H1 (cell line): ENCODE results near the gene CXCL6. TPM values are rescaled to one million over a fixed set of nuclear protein-coding genes. Genes with fewer than 3 reads are reported as not detected.

ENCODE experiments used
- BRCA1 ChIP-seq: IDR thresholded peaks from 2 replicates; pipeline ENCODE4 v1.6.1; 2012; ENCODE audit warnings: low read depth, low read length, improper control_type of control experiment
- HDAC2 ChIP-seq, 2 experiments: fragments of 300-600 bp in 1 of 2; sonication (generic) in 1 of 2; IDR thresholded peaks; 2 replicates each; pipeline ENCODE4 v1.6.1; 2011 to 2012; ENCODE audit warnings: low read depth in 2 of 2, low read length in 2 of 2, mild to moderate bottlenecking in 2 of 2, moderate library complexity in 2 of 2, borderline replicate concordance in 1 of 2, inconsistent platforms in 1 of 2
- JUN ChIP-seq: IDR thresholded peaks from 2 replicates; pipeline ENCODE4 v1.6.1; 2011; ENCODE audit warnings: low read depth, mild to moderate bottlenecking, improper control_type of control experiment, low read length
- RFX5 ChIP-seq: IDR thresholded peaks from 2 replicates; pipeline ENCODE4 v1.6.1; 2011; ENCODE audit warnings: low read depth, low read length, improper control_type of control experiment, borderline replicate concordance
- SIX5 ChIP-seq: IDR thresholded peaks from 2 replicates; pipeline ENCODE4 v1.6.1; 2011; ENCODE audit warnings: mild to moderate bottlenecking, low read depth, low read length
- polyA plus RNA-seq, 7 experiments: library from polyadenylated mRNA; depleted of rRNA in 3 of 7; stranded (reverse) in 5 of 7; unstranded in 2 of 7; fragments of >200 nt in 5 of 7; fragments of 200-250 nt in 2 of 7; gene quantifications; 1 replicate in 5 of 7; 2 replicates in 1 of 7; 4 replicates in 1 of 7; pipeline versions ENCODE4 v1.2.1 to v1.2.3, GENCODE V29; 2011 to 2013; ENCODE audit warnings: missing spikeins in 2 of 7, mixed read lengths in 2 of 7
- total RNA-seq: library from RNA; stranded (reverse); fragmentation: NEBNext Ultra II Directional; extraction: Animal tissue kit (Norgen Biotek cat#: 25700); gene quantifications from 2 replicates; pipeline ENCODE4 v1.2.1, GENCODE V29; 2021

The CXCL6 gene
- total and polyA plus RNA-seq, 2 of the 8 experiments (the other 6 are each of a cell fraction or from before 2014, with no cell fraction given): 6.3 to 8.0 TPM

DNA sequence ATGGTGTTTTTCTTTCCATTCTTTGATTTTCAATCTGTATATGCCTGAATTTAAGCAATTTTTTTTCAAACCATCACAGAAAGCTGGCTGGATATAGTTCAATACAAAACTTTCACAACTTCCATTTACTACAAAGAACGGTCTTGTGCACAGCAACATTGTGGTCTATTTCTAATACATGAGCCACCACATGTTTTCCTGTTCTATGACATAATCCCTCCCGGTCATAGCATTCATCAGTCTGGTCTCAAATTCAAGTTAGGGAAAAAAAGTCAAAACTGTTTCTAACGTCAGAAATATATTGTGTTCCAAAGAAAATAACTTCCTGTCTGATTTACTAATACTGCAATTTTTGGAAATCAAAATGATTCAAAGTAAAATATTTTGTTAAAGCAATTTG is 7.5 kb upstream of the CXCL6 start (continued):
- TF ChIP-seq RFX5 (no peak), HDAC2 (IDR thresholded peaks at IDR 0.05; ENCODE audit: borderline replicate concordance in 1 of 2, low read depth in 2 of 2, low read length in 2 of 2) (no peak), JUN (no peak), SIX5 (no peak), BRCA1 (no peak)
- TF ChIP-seq, all 59 proteins: peak for 0
